ENCODE measurements around the gene TXNDC2. TPM values are rescaled to one million over a fixed set of nuclear protein-coding genes. Genes with fewer than 3 reads are reported as not detected.

The TXNDC2 gene
- total RNA-seq, 1 donor from 2014 or later = not detected

GRCh38 chr18:9934274-9934673, 48.5 kb downstream of the TXNDC2 start:
- Histone ChIP-seq H3K4me2 (no peak overlapping the region), H3K27me3 (no peaks in the 10 kb centered on the region), H3K79me2 (ENCODE audit: low read depth) (peaks cover 67% of the 10 kb centered on the region), H3K4me3 (no peak overlapping the region), H3K9me3 (ENCODE audit: low read depth) (no peaks in the 10 kb centered on the region), H2AFZ (replicated peaks) (no peak overlapping the region), H3K27ac (no peak overlapping the region), H3K4me1 (no peaks in the 10 kb centered on the region), H3K36me3 (peaks cover 14% of the 10 kb centered on the region), H3K9ac (no peak overlapping the region), H3F3A (ENCODE audit: low read depth) (no peaks in the 10 kb centered on the region), H4K20me1 (ENCODE audit: low read depth) (peaks cover 26% of the 10 kb centered on the region)
- H3K4me3 Mint-ChIP-seq = no peak overlapping the region
- no peak for DNase-seq (ENCODE audit: low spot score)
- no peaks in the 10 kb centered on the region for H3K9me3 Mint-ChIP-seq
- H3K27ac Mint-ChIP-seq = no peak overlapping the region
- H3K27me3 Mint-ChIP-seq (ENCODE audit: insufficient read depth, low read depth) = peaks cover under 1% of the 10 kb centered on the region
- TF ChIP-seq EZH2phosphoT487 (IDR thresholded peaks at IDR 0.05) (no peak), EZH2 (IDR thresholded peaks at IDR 0.05) (no peak), CTCF (IDR thresholded peaks at IDR 0.05) (no peak)
- no peaks in the 10 kb centered on the region for H3K4me1 Mint-ChIP-seq
- peaks cover 20% of the 10 kb centered on the region for H3K36me3 Mint-ChIP-seq

Small RNA genes lying within 50 kb of the gene (small RNA-seq; reads per million reads assigned to genes)
- gene RNA5SP449 (not detected), gene RNA5SP450 (0.14 reads per million)

Other genes starting within 250 kb of the TXNDC2 start
- gene RAB31, start 177.7 kb upstream of the TXNDC2 start, total RNA-seq (ENCODE audit: low replicate concordance) = 4.6 and 5.0 TPM in 2 replicates
- 165 and 285 TPM in 2 replicates for gene VAPA, start 28.0 kb downstream of the TXNDC2 start, total RNA-seq (ENCODE audit: low replicate concordance)

Measured in neural progenitor cell (in vitro differentiated cells).